B cell (primary cell): ENCODE data around the gene EIF3I.

Experiments
- EZH2 ChIP-seq: IDR thresholded peaks from 2 replicates; pipeline ENCODE4 v1.6.1; 2012; ENCODE audit warnings: borderline replicate concordance, low read depth, mild to moderate bottlenecking, moderate library complexity, low read length; ENCODE audit not compliant: insufficient read depth, poor library complexity, severe bottlenecking
- TF ChIP-seq, protein P1 (sequence below): fragments of 200-600 bp; IDR thresholded peaks from one replicate; pipeline ENCODE4 v1.8.0; 2022; ENCODE audit warnings: antibody characterized with exemption, mild to moderate bottlenecking

DNA sequence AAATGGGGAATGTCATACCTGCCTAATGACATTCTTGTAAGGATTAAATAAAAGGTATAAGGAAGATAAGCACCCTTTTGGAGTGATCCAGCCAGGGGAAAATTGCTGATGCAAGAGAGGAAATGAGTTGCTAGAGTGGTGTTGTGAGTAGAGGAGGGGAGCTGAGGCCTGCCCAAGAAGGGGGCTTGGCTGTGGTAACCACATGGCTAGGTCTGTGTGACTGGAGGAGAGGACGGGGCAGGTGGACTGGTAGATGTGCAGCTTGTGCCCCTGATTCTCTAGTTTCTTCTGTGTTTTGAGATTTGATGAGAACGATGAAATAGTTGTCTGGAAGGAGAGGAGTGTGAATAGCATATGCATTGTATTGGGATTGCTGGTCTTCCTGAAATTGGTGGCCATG is 36.1 kb upstream of the EIF3I start:
- TF ChIP-seq, protein P1, sequence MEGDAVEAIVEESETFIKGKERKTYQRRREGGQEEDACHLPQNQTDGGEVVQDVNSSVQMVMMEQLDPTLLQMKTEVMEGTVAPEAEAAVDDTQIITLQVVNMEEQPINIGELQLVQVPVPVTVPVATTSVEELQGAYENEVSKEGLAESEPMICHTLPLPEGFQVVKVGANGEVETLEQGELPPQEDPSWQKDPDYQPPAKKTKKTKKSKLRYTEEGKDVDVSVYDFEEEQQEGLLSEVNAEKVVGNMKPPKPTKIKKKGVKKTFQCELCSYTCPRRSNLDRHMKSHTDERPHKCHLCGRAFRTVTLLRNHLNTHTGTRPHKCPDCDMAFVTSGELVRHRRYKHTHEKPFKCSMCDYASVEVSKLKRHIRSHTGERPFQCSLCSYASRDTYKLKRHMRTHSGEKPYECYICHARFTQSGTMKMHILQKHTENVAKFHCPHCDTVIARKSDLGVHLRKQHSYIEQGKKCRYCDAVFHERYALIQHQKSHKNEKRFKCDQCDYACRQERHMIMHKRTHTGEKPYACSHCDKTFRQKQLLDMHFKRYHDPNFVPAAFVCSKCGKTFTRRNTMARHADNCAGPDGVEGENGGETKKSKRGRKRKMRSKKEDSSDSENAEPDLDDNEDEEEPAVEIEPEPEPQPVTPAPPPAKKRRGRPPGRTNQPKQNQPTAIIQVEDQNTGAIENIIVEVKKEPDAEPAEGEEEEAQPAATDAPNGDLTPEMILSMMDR: no peak
- TF ChIP-seq EZH2: no peak
